NCI-H748 (cell line): ENCODE measurements around the gene MSRB2.

Source experiments
- DNase-seq: peaks from one replicate; lab custom pipeline; 2025; ENCODE audit not compliant: unreplicated experiment; lab: John Stamatoyannopoulos, UW

Gene MSRB2

GRCh38 chr10:23171232-23171876 is 76.0 kb downstream of the MSRB2 start:
- DNase-seq, result no peak
